Superior temporal gyrus (tissue), 1 donor: ENCODE measurements around the gene PSTPIP1.

Experiments used
- DNase-seq: peaks from one replicate; pipeline ENCODE4 v3.0.0-alpha.2; 2016; ENCODE audit errors: extremely low spot score

PSTPIP1 gene

GRCh38 chr15:77070180-77070494 is 75.2 kb downstream of the PSTPIP1 start:
- no peak for DNase-seq

GRCh38 chr15:77070495-77071304 is 75.8 kb downstream of the PSTPIP1 start, which contains the start of gene TSPAN3:
TSPAN3 (minus strand) TSS chr15:77071109; CDS start chr15:77070954, 155 bp downstream.
- DNase-seq = peak; percentile 95

- DNase-seq = no peak
Observed at GRCh38 chr15:77071305-77072223, 76.6 kb downstream of the PSTPIP1 start.

- no peak for DNase-seq
Observed at GRCh38 chr15:77074350-77074749, 79.4 kb downstream of the PSTPIP1 start.

GRCh38 chr15:77075528-77075927 is 80.6 kb downstream of the PSTPIP1 start:
- peak; percentile 55 for DNase-seq

- peak; percentile 60 for DNase-seq
Observed at GRCh38 chr15:77076323-77076915, 81.5 kb downstream of the PSTPIP1 start.

- DNase-seq = no peak
Observed at GRCh38 chr15:77081971-77082370, 87.0 kb downstream of the PSTPIP1 start.

- peak; percentile 84 for DNase-seq
Observed at GRCh38 chr15:77083381-77084160, 88.6 kb downstream of the PSTPIP1 start.

- no peak for DNase-seq
Observed at GRCh38 chr15:77084436-77084835, 89.5 kb downstream of the PSTPIP1 start.

GRCh38 chr15:77085297-77085696 is 90.4 kb downstream of the PSTPIP1 start:
- DNase-seq = no peak
